GM13977 (cell line): Measurements from ENCODE around the gene CFAP54.

Experiments used
- DNase-seq: peaks from one replicate; pipeline ENCODE4 v3.0.0; 2012; ENCODE audit warnings: low spot score
- in situ Hi-C: fragments of 300-500 bp; cut with MboI; formaldehyde crosslinking; loops from one replicate; pipeline ENCODE4 v1.12.0; 2022; ENCODE audit warnings: low sequenced_read_pairs, low pct_unique_long_range_greater_than_20kb, mixed read lengths, inconsistent platforms; ENCODE audit not compliant: unreplicated experiment
- TF ChIP-seq, protein P1 (sequence below): IDR thresholded peaks from 2 replicates; pipeline ENCODE4 v1.5.1; 2012; ENCODE audit warnings: mild to moderate bottlenecking, control low read depth; ENCODE audit not compliant: insufficient read depth; ENCODE audit errors: extremely low read depth, missing control alignments

The CFAP54 gene

DNA sequence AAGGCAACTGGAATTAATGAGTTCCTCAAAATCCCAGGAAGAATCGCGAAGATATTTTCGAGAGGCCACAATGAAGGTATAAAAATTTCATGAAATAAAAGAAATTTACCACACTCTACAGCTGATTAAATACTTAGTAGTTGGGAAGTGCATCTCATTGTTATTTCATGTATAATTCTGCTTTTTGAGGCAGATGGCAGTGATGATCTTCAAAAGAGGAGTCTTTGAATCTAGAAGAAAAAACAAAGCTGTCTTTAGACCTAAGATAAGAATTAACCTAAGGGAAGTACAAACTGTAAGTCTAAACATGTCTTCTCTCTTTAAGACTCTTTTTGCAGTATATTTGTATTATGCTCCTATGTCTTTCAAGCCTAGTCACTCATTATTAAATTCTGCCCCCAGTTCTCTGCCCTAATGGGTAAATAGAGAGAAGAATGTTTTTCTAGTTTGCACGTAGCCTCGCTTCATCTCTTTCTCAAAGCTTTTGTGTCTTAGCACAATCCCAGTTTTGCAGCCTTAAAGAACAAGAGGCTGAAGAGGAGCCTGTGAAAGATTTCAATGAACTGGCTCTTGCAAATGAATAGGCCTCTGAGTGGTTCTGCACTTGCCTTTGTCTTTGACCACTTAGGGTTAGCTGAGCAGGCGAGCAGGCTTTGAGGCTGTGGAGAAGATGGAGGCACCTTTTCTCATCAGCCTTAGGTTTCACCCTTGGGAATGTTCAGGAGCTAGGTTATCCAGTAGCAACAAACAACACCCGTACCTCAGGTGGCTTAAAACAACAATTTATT is 32.7 kb downstream of the CFAP54 start:
- in situ Hi-C loops, result no loop called here
- no peak for DNase-seq
- TF ChIP-seq, protein P1, sequence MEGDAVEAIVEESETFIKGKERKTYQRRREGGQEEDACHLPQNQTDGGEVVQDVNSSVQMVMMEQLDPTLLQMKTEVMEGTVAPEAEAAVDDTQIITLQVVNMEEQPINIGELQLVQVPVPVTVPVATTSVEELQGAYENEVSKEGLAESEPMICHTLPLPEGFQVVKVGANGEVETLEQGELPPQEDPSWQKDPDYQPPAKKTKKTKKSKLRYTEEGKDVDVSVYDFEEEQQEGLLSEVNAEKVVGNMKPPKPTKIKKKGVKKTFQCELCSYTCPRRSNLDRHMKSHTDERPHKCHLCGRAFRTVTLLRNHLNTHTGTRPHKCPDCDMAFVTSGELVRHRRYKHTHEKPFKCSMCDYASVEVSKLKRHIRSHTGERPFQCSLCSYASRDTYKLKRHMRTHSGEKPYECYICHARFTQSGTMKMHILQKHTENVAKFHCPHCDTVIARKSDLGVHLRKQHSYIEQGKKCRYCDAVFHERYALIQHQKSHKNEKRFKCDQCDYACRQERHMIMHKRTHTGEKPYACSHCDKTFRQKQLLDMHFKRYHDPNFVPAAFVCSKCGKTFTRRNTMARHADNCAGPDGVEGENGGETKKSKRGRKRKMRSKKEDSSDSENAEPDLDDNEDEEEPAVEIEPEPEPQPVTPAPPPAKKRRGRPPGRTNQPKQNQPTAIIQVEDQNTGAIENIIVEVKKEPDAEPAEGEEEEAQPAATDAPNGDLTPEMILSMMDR, result no peak

DNA sequence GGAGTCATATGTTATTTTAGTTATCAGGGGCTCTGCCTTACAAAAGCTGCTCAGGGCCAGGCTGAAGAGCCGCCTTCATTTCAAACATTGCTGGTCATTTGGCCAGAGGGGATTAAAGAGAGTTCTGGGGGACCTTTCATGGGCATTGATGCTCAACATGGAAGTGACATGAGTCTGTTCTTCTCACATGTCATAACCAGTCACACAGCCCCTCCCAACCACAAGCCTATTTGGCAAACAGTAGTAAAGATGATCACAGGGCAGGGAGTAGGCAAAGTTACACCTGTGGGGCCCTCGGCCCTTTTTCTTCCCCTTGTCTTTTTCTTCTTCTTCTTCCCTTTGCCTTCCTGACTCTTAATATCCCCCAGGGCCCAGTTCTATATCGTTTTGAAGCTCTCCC is 33.3 kb downstream of the CFAP54 start:
- TF ChIP-seq, protein P1, result no peak
- in situ Hi-C loops, result no loop called here
- DNase-seq, result no peak

DNA sequence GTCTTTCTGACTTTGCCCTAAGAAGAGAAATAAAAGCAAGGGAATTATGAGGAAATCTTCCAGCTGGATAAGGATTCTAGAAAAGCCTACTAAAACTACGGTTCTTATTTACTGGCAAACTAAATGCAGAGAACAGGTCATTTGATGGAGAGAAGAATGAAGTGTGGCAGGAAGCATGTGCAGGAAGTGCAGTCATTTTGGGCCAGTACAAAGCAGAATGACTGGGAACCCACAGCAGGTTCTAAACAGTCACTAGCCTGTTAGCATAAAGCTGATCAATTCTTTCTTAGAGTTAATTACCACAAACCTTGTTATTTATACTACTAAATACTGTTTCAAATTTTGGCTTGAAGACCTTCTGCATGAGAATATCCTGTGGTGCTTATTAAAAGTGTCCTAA is 36.7 kb downstream of the CFAP54 start:
- DNase-seq, result no peak
- TF ChIP-seq, protein P1, result no peak
- in situ Hi-C loops, result no loop called here

DNA sequence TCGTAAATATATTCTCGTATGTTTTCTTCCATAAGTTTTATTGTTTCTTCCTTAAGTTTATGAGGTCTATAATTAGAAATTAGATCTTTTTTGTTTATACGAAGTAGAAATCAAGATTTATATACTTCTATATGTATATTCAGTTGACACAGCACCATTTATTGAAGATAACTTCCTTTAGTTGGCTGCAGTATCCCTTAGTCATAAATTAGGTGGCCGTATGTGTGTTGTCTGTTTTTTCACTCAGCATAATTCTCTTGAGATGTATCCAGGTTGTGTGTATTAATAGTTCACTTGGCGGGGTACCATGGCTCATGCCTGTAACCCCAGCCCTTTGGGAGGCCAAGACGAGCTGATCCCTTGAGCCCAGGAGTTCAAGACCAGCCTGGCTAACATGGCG is 40.5 kb downstream of the CFAP54 start:
- in situ Hi-C loops, result no loop called here
- TF ChIP-seq, protein P1, result no peak
- DNase-seq, result no peak

DNA sequence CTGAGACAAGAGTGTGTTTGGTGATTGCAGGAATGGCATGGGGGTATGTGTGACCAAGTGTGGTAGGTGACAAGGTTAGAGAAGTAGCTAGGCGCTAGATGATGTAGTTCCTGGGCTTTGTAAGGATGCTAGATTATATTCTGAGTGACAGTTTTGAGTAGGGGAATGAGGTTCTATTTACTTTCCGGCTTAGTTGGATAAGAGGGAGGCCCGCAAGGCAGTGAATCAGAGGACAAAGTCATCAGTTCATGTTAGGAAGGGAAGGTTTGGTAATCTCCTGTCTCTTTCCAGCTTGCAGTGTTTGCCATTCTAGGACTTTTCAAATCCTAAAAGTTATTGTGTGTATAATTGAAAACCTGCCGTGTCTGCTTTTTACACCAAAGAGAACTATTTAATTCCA is 45.0 kb downstream of the CFAP54 start:
- no peak for DNase-seq
- in situ Hi-C loops, result no loop called here
- TF ChIP-seq, protein P1, result no peak

DNA sequence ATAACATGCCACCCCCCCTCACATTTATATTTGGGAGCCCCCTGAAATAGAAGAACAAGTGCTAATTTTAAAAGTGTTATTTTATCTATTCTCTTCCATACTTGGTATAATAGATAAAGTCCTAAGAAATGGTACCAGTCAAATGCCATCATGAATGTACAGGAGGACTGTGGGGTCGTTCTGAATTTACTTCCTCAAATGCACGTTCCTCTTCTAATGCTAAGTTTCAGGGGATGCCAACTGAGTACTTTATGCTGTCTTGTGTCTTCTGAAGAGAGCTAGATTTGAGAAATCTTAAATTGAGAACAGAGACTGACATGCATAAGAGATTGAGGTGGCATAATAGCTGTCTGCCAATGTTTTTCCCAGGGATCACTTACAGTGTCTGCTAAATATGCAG is 59.0 kb downstream of the CFAP54 start:
- TF ChIP-seq, protein P1, result no peak
- DNase-seq, result no peak
- in situ Hi-C loops, result no loop called here
